GM12873 (cell line): Measurements from ENCODE around the gene HOXA6.
A peak's percentile ranks its signal among the peaks of the same experiment; 100 is the strongest.

ENCODE experiments used
- CTCF ChIP-seq: IDR thresholded peaks from 2 replicates; pipeline ENCODE4 v1.5.1; 2012; ENCODE audit warnings: low read depth, mild to moderate bottlenecking, moderate library complexity, low read length, control low read depth; ENCODE audit not compliant: insufficient read depth; ENCODE audit errors: missing control alignments

Gene HOXA6

GRCh38 chr7:27147199-27148030 lies at the start of gene HOXA6:
Gene HOXA6, minus strand, starts transcription at chr7:27147774. Its CDS starts 25 bp downstream, at chr7:27147749.
- no peak for TF ChIP-seq CTCF

- peak; percentile 80 for TF ChIP-seq CTCF
Measured at GRCh38 chr7:27196287-27196767, 48.8 kb upstream of the HOXA6 start.

- no peak for TF ChIP-seq CTCF
Measured at GRCh38 chr7:27194686-27195379, 47.3 kb upstream of the HOXA6 start.

GRCh38 chr7:27194002-27194352 lies 46.4 kb upstream of the HOXA6 start:
- TF ChIP-seq CTCF: no peak

- no peak for TF ChIP-seq CTCF
Measured at GRCh38 chr7:27193335-27194001, 45.9 kb upstream of the HOXA6 start.

GRCh38 chr7:27192546-27193334 lies 45.2 kb upstream of the HOXA6 start:
- TF ChIP-seq CTCF: no peak
